NOMO-1 treated with DMSO at 0.1 percent for 48 hours (cell line): ENCODE results near the gene CCDC88B.

Experiments used
- DNase-seq: peaks from one replicate; lab custom pipeline; 2025; ENCODE audit not compliant: unreplicated experiment; lab: John Stamatoyannopoulos, UW

The CCDC88B gene

GRCh38 chr11:64406221-64406946 lies 66.4 kb downstream of the CCDC88B start:
- DNase-seq, result no peak
